RPMI7951 (cell line): ENCODE data around the gene CROCC. TPM values are rescaled to one million over a fixed set of nuclear protein-coding genes. Genes with fewer than 3 reads are reported as not detected.

Experiments used
- DNase-seq: peaks from one replicate; pipeline ENCODE4 v3.0.0-alpha.2; 2012; ENCODE audit warnings: low read depth
- total RNA-seq: library from RNA; depleted of rRNA; stranded (reverse); fragments of >200 nt; shearing (Covaris generic); gene quantifications from 2 replicates; pipeline ENCODE4 v1.2.3, GENCODE V29; 2014

CROCC gene
- total RNA-seq, 1 experiment from 2014 or later, result 5.6 TPM

GRCh38 chr1:16969057-16969611 is 47.4 kb downstream of the CROCC start:
- no peak for DNase-seq

GRCh38 chr1:16969651-16970050 is 47.9 kb downstream of the CROCC start:
- no peak for DNase-seq

- DNase-seq, result no peak
These were observed 48.6 kb downstream of the CROCC start for GRCh38 chr1:16970132-16970910.

- no peak for DNase-seq
These were observed 49.8 kb downstream of the CROCC start for GRCh38 chr1:16971341-16972188.

- no peak for DNase-seq
These were observed 50.6 kb downstream of the CROCC start for GRCh38 chr1:16972189-16972895.

GRCh38 chr1:16973215-16973614 is 51.5 kb downstream of the CROCC start:
- no peak for DNase-seq

GRCh38 chr1:16975211-16975610 is 53.5 kb downstream of the CROCC start:
- DNase-seq, result no peak

GRCh38 chr1:16975838-16976237 is 54.1 kb downstream of the CROCC start:
- DNase-seq, result no peak

GRCh38 chr1:16976966-16977365 is 55.2 kb downstream of the CROCC start:
- no peak for DNase-seq

- no peak for DNase-seq
These were observed 55.6 kb downstream of the CROCC start for GRCh38 chr1:16977377-16977776.

GRCh38 chr1:16978139-16978538 is 56.4 kb downstream of the CROCC start:
- no peak for DNase-seq

GRCh38 chr1:16978567-16979474 is 57.1 kb downstream of the CROCC start:
- peak; percentile 98 for DNase-seq

- DNase-seq, result peak; percentile 60
These were observed 58.0 kb downstream of the CROCC start for GRCh38 chr1:16979475-16980327.

GRCh38 chr1:16980473-16981268 is 58.9 kb downstream of the CROCC start, which contains the start of gene MFAP2:
Gene MFAP2 (minus strand): TSS chr1:16980620. CDS start chr1:16978273, 2,347 bp downstream.
- DNase-seq, result peak; percentile 65

- DNase-seq, result peak; percentile 94
These were observed 59.6 kb downstream of the CROCC start for GRCh38 chr1:16981269-16981849.

- DNase-seq, result no peak
These were observed 61.2 kb downstream of the CROCC start for GRCh38 chr1:16982902-16983301.

GRCh38 chr1:16983649-16984048 is 61.9 kb downstream of the CROCC start:
- DNase-seq, result no peak

- DNase-seq, result peak; percentile 99
These were observed 63.0 kb downstream of the CROCC start for GRCh38 chr1:16984717-16985116.

- no peak for DNase-seq
These were observed 64.4 kb downstream of the CROCC start for GRCh38 chr1:16986113-16986512.
